ENCODE data around the gene TLK2. TPM values are rescaled to one million over a fixed set of nuclear protein-coding genes. Genes with fewer than 3 reads are reported as not detected.

The TLK2 gene
- total and polyA plus RNA-seq, 4 donors, result 10.7 to 55.2 (median 31.0) TPM

- WGBS, 2 donors, result 2% methylated on average over 29 to 30 of the region's 30 CpGs
- Histone ChIP-seq H3K4me3 (ENCODE audit: low read length in 2 of 2) (peak overlapping the region; percentile 9 to 24), H3K36me3 (ENCODE audit: control insufficient read depth in 1 of 2, insufficient read depth in 2 of 2, low read length in 1 of 2) (no peaks in the 10 kb centered on the region), H3K4me1 (ENCODE audit: control insufficient read depth in 1 of 2, insufficient read depth in 2 of 2, low read length in 2 of 2) (no peaks in the 10 kb centered on the region), H3K27ac (ENCODE audit: low read depth in 1 of 2, low read length in 2 of 2) (no peak overlapping the region), H3K27me3 (ENCODE audit: control insufficient read depth in 1 of 2, insufficient read depth in 2 of 2, low read length in 1 of 2) (no peaks in the 10 kb centered on the region), H3K9me3 (ENCODE audit: control insufficient read depth, low read length) (no peaks in the 10 kb centered on the region)
- intact Hi-C loops (cut with DNase I), result loop anchor here in 1 of 2 donors (2.0 kb wide), 1 partner anchor 24 kb away; no protein-coding TSS in a partner anchor
- DNase-seq, result peak; percentile 87 to 88
- ATAC-seq (ENCODE audit: low FRiP score), result peak; percentile 72
These were observed 174.6 kb downstream of the TLK2 start for GRCh38 chr17:62653002-62653825.

- no peak overlapping the region for H3K4me3 ChIP-seq (ENCODE audit: low read length in 2 of 2)
- ATAC-seq (ENCODE audit: low FRiP score) (peak; percentile 66), DNase-seq (peak; percentile 78 to 86)
- no peaks in the 10 kb centered on the region for H3K9me3 ChIP-seq (ENCODE audit: control insufficient read depth, low read length)
- intact Hi-C loops (cut with DNase I), result loop anchor here in 1 of 2 donors (2.0 kb wide), 1 partner anchor 25 kb away; no protein-coding TSS in a partner anchor
- H3K27me3 ChIP-seq (ENCODE audit: control insufficient read depth in 1 of 2, insufficient read depth in 2 of 2, low read length in 1 of 2), result no peaks in the 10 kb centered on the region
- 32 to 33% methylated on average over 17 to 19 of the region's 19 CpGs for WGBS, 2 donors
- no peaks in the 10 kb centered on the region for H3K36me3 ChIP-seq (ENCODE audit: control insufficient read depth in 1 of 2, insufficient read depth in 2 of 2, low read length in 1 of 2)
- H3K4me1 ChIP-seq (ENCODE audit: control insufficient read depth in 1 of 2, insufficient read depth in 2 of 2, low read length in 2 of 2), result no peaks in the 10 kb centered on the region
- no peak overlapping the region for H3K27ac ChIP-seq (ENCODE audit: low read depth in 1 of 2, low read length in 2 of 2)
These were observed 175.5 kb downstream of the TLK2 start for GRCh38 chr17:62653826-62654761.

GRCh38 chr17:62655656-62656055 is 177.0 kb downstream of the TLK2 start:
- Histone ChIP-seq H3K4me1 (ENCODE audit: control insufficient read depth in 1 of 2, insufficient read depth in 2 of 2, low read length in 2 of 2) (no peaks in the 10 kb centered on the region), H3K4me3 (ENCODE audit: low read length in 2 of 2) (no peak overlapping the region), H3K27ac (ENCODE audit: low read depth in 1 of 2, low read length in 2 of 2) (no peak overlapping the region), H3K27me3 (ENCODE audit: control insufficient read depth in 1 of 2, insufficient read depth in 2 of 2, low read length in 1 of 2) (no peaks in the 10 kb centered on the region), H3K9me3 (ENCODE audit: control insufficient read depth, low read length) (no peaks in the 10 kb centered on the region), H3K36me3 (ENCODE audit: control insufficient read depth in 1 of 2, insufficient read depth in 2 of 2, low read length in 1 of 2) (no peaks in the 10 kb centered on the region)
- no peak for ATAC-seq (ENCODE audit: low FRiP score)
- WGBS, 2 donors, result 70 to 73% methylated on average over 6 of the region's 6 CpGs
- DNase-seq, result no peak
- intact Hi-C loops (cut with DNase I), result no loop called here

- Histone ChIP-seq H3K36me3 (ENCODE audit: control insufficient read depth in 1 of 2, insufficient read depth in 2 of 2, low read length in 1 of 2) (no peaks in the 10 kb centered on the region), H3K9me3 (ENCODE audit: control insufficient read depth, low read length) (no peaks in the 10 kb centered on the region), H3K27ac (ENCODE audit: low read depth in 1 of 2, low read length in 2 of 2) (no peak overlapping the region), H3K4me1 (ENCODE audit: control insufficient read depth in 1 of 2, insufficient read depth in 2 of 2, low read length in 2 of 2) (no peaks in the 10 kb centered on the region), H3K27me3 (ENCODE audit: control insufficient read depth in 1 of 2, insufficient read depth in 2 of 2, low read length in 1 of 2) (no peaks in the 10 kb centered on the region), H3K4me3 (ENCODE audit: low read length in 2 of 2) (no peak overlapping the region)
- WGBS, 2 donors, result 71 to 92% methylated on average over 1 of the region's 1 CpG
- no peak for ATAC-seq (ENCODE audit: low FRiP score)
- intact Hi-C loops (cut with DNase I), result no loop called here
- DNase-seq, result peak in 1 of 2 donors; percentile 10
These were observed 177.8 kb downstream of the TLK2 start for GRCh38 chr17:62656446-62656845.

- Histone ChIP-seq H3K9me3 (ENCODE audit: control insufficient read depth, low read length) (no peaks in the 10 kb centered on the region), H3K36me3 (ENCODE audit: control insufficient read depth in 1 of 2, insufficient read depth in 2 of 2, low read length in 1 of 2) (no peaks in the 10 kb centered on the region), H3K4me3 (ENCODE audit: low read length in 2 of 2) (no peak overlapping the region), H3K4me1 (ENCODE audit: control insufficient read depth in 1 of 2, insufficient read depth in 2 of 2, low read length in 2 of 2) (no peaks in the 10 kb centered on the region), H3K27me3 (ENCODE audit: control insufficient read depth in 1 of 2, insufficient read depth in 2 of 2, low read length in 1 of 2) (no peaks in the 10 kb centered on the region), H3K27ac (ENCODE audit: low read depth in 1 of 2, low read length in 2 of 2) (no peak overlapping the region)
- intact Hi-C loops (cut with DNase I), result no loop called here
- 81 to 85% methylated on average over 3 of the region's 3 CpGs for WGBS, 2 donors
- ATAC-seq (ENCODE audit: low FRiP score) (no peak), DNase-seq (peak in 1 of 2 donors; percentile 13)
These were observed 178.6 kb downstream of the TLK2 start for GRCh38 chr17:62657145-62657665.

- intact Hi-C loops (cut with DNase I), result no loop called here
- peak in 1 of 2 donors; percentile 70 for DNase-seq
These were observed 179.1 kb downstream of the TLK2 start for GRCh38 chr17:62657690-62658089.

GRCh38 chr17:62658136-62658920 is 179.7 kb downstream of the TLK2 start:
- H3K4me1 ChIP-seq (ENCODE audit: control insufficient read depth in 1 of 2, insufficient read depth in 2 of 2, low read length in 2 of 2), result no peaks in the 10 kb centered on the region
- DNase-seq (peak in 1 of 2 donors; percentile 28), ATAC-seq (ENCODE audit: low FRiP score) (no peak)
- intact Hi-C loops (cut with DNase I), result no loop called here
- no peaks in the 10 kb centered on the region for H3K27me3 ChIP-seq (ENCODE audit: control insufficient read depth in 1 of 2, insufficient read depth in 2 of 2, low read length in 1 of 2)
- no peak overlapping the region for H3K27ac ChIP-seq (ENCODE audit: low read depth in 1 of 2, low read length in 2 of 2)
- no peaks in the 10 kb centered on the region for H3K36me3 ChIP-seq (ENCODE audit: control insufficient read depth in 1 of 2, insufficient read depth in 2 of 2, low read length in 1 of 2)
- no peaks in the 10 kb centered on the region for H3K9me3 ChIP-seq (ENCODE audit: control insufficient read depth, low read length)
- H3K4me3 ChIP-seq (ENCODE audit: low read length in 2 of 2), result no peak overlapping the region
- WGBS, 2 donors, result 57 to 62% methylated on average over 15 of the region's 15 CpGs

More at GRCh38 chr17:62657690-62658089, 179.1 kb downstream of the TLK2 start:
- Histone ChIP-seq H3K27ac (ENCODE audit: low read depth in 1 of 2, low read length in 2 of 2) (no peak overlapping the region), H3K36me3 (ENCODE audit: control insufficient read depth in 1 of 2, insufficient read depth in 2 of 2, low read length in 1 of 2) (no peaks in the 10 kb centered on the region), H3K4me3 (ENCODE audit: low read length in 2 of 2) (no peak overlapping the region), H3K27me3 (ENCODE audit: control insufficient read depth in 1 of 2, insufficient read depth in 2 of 2, low read length in 1 of 2) (no peaks in the 10 kb centered on the region), H3K9me3 (ENCODE audit: control insufficient read depth, low read length) (no peaks in the 10 kb centered on the region), H3K4me1 (ENCODE audit: control insufficient read depth in 1 of 2, insufficient read depth in 2 of 2, low read length in 2 of 2) (no peaks in the 10 kb centered on the region)
- 77 to 78% methylated on average over 8 to 9 of the region's 9 CpGs for WGBS, 2 donors
- no peak for ATAC-seq (ENCODE audit: low FRiP score)

- no peaks in the 10 kb centered on the region for H3K27me3 ChIP-seq (ENCODE audit: control insufficient read depth in 1 of 2, insufficient read depth in 2 of 2, low read length in 1 of 2)
- no peaks in the 10 kb centered on the region for H3K9me3 ChIP-seq (ENCODE audit: control insufficient read depth, low read length)
- H3K27ac ChIP-seq (ENCODE audit: low read depth in 1 of 2, low read length in 2 of 2), result no peak overlapping the region
- no peak for DNase-seq
- no peaks in the 10 kb centered on the region for H3K36me3 ChIP-seq (ENCODE audit: control insufficient read depth in 1 of 2, insufficient read depth in 2 of 2, low read length in 1 of 2)
- no peaks in the 10 kb centered on the region for H3K4me1 ChIP-seq (ENCODE audit: control insufficient read depth in 1 of 2, insufficient read depth in 2 of 2, low read length in 2 of 2)
- intact Hi-C loops (cut with DNase I), result no loop called here
- no peak for ATAC-seq (ENCODE audit: low FRiP score)
- no peak overlapping the region for H3K4me3 ChIP-seq (ENCODE audit: low read length in 2 of 2)
- 95 to 96% methylated on average over 2 of the region's 2 CpGs for WGBS, 2 donors
These were observed 182.0 kb downstream of the TLK2 start for GRCh38 chr17:62660629-62661118.

Measured in aorta (tissue), 5 donors.